Mesendoderm (in vitro differentiated cells): Measurements from ENCODE around the gene P2RY6.

Experiments
- DNase-seq: peaks from one replicate; pipeline ENCODE4 v3.0.0; 2013
- H2AK5ac ChIP-seq: 2 replicates; pipeline ENCODE4 v1.6.1; 2013; ENCODE audit warnings: low read length, inconsistent platforms
- H2BK120ac ChIP-seq: 2 replicates; pipeline ENCODE4 v1.6.1; 2013; ENCODE audit warnings: low read depth, mild to moderate bottlenecking, low read length, moderate library complexity, mixed read lengths
- H2BK15ac ChIP-seq: replicated peaks from 2 replicates; pipeline ENCODE4 v1.6.1; 2013; ENCODE audit warnings: low read depth, mild to moderate bottlenecking, moderate library complexity
- H2BK5ac ChIP-seq: 2 replicates; pipeline ENCODE4 v1.6.1; 2013; ENCODE audit warnings: low read length, inconsistent platforms
- H3K18ac ChIP-seq: 2 replicates; pipeline ENCODE4 v1.6.1; 2013; ENCODE audit warnings: mild to moderate bottlenecking, low read length, mixed read lengths
- H3K23ac ChIP-seq: one replicate; pipeline ENCODE4 v1.6.1; 2013; ENCODE audit warnings: low read length
- H3K27ac ChIP-seq: 2 replicates; pipeline ENCODE4 v1.5.1; 2013; ENCODE audit warnings: low read depth, mild to moderate bottlenecking, inconsistent platforms, low read length, moderate library complexity
- H3K27me3 ChIP-seq: 2 replicates; pipeline ENCODE4 v1.6.1; 2013; ENCODE audit warnings: low read length, control low read depth, mild to moderate bottlenecking, inconsistent platforms; ENCODE audit not compliant: insufficient read depth, poor library complexity
- H3K36me3 ChIP-seq: 2 replicates; pipeline ENCODE4 v1.6.1; 2013; ENCODE audit warnings: low read length, inconsistent platforms; ENCODE audit not compliant: control insufficient read depth, insufficient read depth
- H3K4ac ChIP-seq: one replicate; pipeline ENCODE4 v1.6.1; 2013; ENCODE audit warnings: low read depth, mild to moderate bottlenecking, low read length, moderate library complexity
- H3K4me1 ChIP-seq: 2 replicates; pipeline ENCODE4 v1.6.1; 2013; ENCODE audit warnings: low read depth, low read length, inconsistent platforms; ENCODE audit not compliant: control insufficient read depth
- H3K4me2 ChIP-seq: 2 replicates; pipeline ENCODE4 v1.6.1; 2013; ENCODE audit warnings: low read length
- H3K4me3 ChIP-seq: 2 replicates; pipeline ENCODE4 v1.5.1; 2013; ENCODE audit warnings: mild to moderate bottlenecking, low read length
- H3K56ac ChIP-seq: one replicate; pipeline ENCODE4 v1.6.1; 2013; ENCODE audit warnings: low read length
- H3K79me1 ChIP-seq: 2 replicates; pipeline ENCODE4 v1.6.1; 2013; ENCODE audit warnings: low read length, inconsistent platforms
- H3K79me2 ChIP-seq: 2 replicates; pipeline ENCODE4 v1.6.1; 2013; ENCODE audit warnings: mild to moderate bottlenecking, low read length; ENCODE audit not compliant: control insufficient read depth, insufficient read depth
- H3K9ac ChIP-seq: 2 replicates; pipeline ENCODE4 v1.6.1; 2013; ENCODE audit warnings: low read length, inconsistent platforms
- H4K5ac ChIP-seq: one replicate; pipeline ENCODE4 v1.6.1; 2013; ENCODE audit warnings: low read length
- H4K8ac ChIP-seq: one replicate; pipeline ENCODE4 v1.6.1; 2013; ENCODE audit warnings: low read depth, mild to moderate bottlenecking, control low read depth, low read length, moderate library complexity
- WGBS: extraction: QIAGEN DNeasy Blood & Tissue Kit; methylation state at CpG from one replicate; pipeline ENCODE4 v1.1.7; 2013; ENCODE audit warnings: low lambda C conversion rate, missing lambda C conversion rate; ENCODE audit not compliant: insufficient coverage; ENCODE audit errors: extremely low coverage; 5-methylcytosine and 5-hydroxymethylcytosine counted together

P2RY6 gene

GRCh38 chr11:73313652-73314051 lies 41.5 kb downstream of the P2RY6 start:
- Histone ChIP-seq H3K23ac (peak overlapping the region; percentile 68), H2BK5ac (no peak overlapping the region), H3K4me3 (no peak overlapping the region), H4K5ac (no peak overlapping the region), H3K56ac (peak overlapping the region; percentile 57), H3K4me1 (peaks cover 13% of the 10 kb centered on the region), H3K4ac (no peak overlapping the region), H2BK15ac (no peak overlapping the region), H3K36me3 (no peaks in the 10 kb centered on the region), H4K8ac (no peak overlapping the region), H3K4me2 (no peak overlapping the region), H3K79me2 (peaks cover 3% of the 10 kb centered on the region), H3K18ac (no peak overlapping the region), H2AK5ac (peak overlapping the region; percentile 24), H3K27me3 (no peaks in the 10 kb centered on the region), H3K9ac (no peak overlapping the region), H2BK120ac (no peak overlapping the region), H3K27ac (no peak overlapping the region), H3K79me1 (peaks cover 17% of the 10 kb centered on the region)
- WGBS, result no CpG with 5 or more reads among the region's 1 CpG
- no peak for DNase-seq

- Histone ChIP-seq H3K79me1 (peaks cover 17% of the 10 kb centered on the region), H3K27me3 (no peaks in the 10 kb centered on the region), H3K18ac (no peak overlapping the region), H2BK5ac (no peak overlapping the region), H4K8ac (no peak overlapping the region), H2BK15ac (no peak overlapping the region), H3K56ac (no peak overlapping the region), H2BK120ac (no peak overlapping the region), H3K23ac (no peak overlapping the region), H3K36me3 (no peaks in the 10 kb centered on the region), H3K4me2 (no peak overlapping the region), H3K4me3 (no peak overlapping the region), H4K5ac (no peak overlapping the region), H3K27ac (no peak overlapping the region), H2AK5ac (no peak overlapping the region), H3K79me2 (peaks cover 3% of the 10 kb centered on the region), H3K9ac (no peak overlapping the region), H3K4ac (no peak overlapping the region), H3K4me1 (peaks cover 13% of the 10 kb centered on the region)
- WGBS, result no CpG with 5 or more reads among the region's 11 CpGs
- DNase-seq, result peak; percentile 98
These were observed 42.2 kb downstream of the P2RY6 start for GRCh38 chr11:73314117-73314961.

- H3K4ac ChIP-seq, result no peak overlapping the region
- no peaks in the 10 kb centered on the region for H3K36me3 ChIP-seq
- peaks cover 3% of the 10 kb centered on the region for H3K79me2 ChIP-seq
- no peak overlapping the region for H3K18ac ChIP-seq
- WGBS, result no CpG with 5 or more reads among the region's 9 CpGs
- no peak overlapping the region for H3K9ac ChIP-seq
- no peak overlapping the region for H4K8ac ChIP-seq
- no peak for DNase-seq
- no peak overlapping the region for H2BK120ac ChIP-seq
- H3K23ac ChIP-seq, result no peak overlapping the region
- H4K5ac ChIP-seq, result no peak overlapping the region
- no peak overlapping the region for H2BK15ac ChIP-seq
- H3K56ac ChIP-seq, result peak overlapping the region; percentile 62
- H3K27ac ChIP-seq, result peak overlapping the region; percentile 6
- H3K27me3 ChIP-seq, result no peaks in the 10 kb centered on the region
- no peak overlapping the region for H3K4me3 ChIP-seq
- no peak overlapping the region for H3K4me2 ChIP-seq
- H2BK5ac ChIP-seq, result no peak overlapping the region
- peaks cover 15% of the 10 kb centered on the region for H3K79me1 ChIP-seq
- peaks cover 11% of the 10 kb centered on the region for H3K4me1 ChIP-seq
- no peak overlapping the region for H2AK5ac ChIP-seq
These were observed 43.3 kb downstream of the P2RY6 start for GRCh38 chr11:73315293-73316020.

- H2AK5ac ChIP-seq, result no peak overlapping the region
- H2BK5ac ChIP-seq, result no peak overlapping the region
- DNase-seq, result no peak
- H4K5ac ChIP-seq, result no peak overlapping the region
- H3K79me2 ChIP-seq, result peaks cover 3% of the 10 kb centered on the region
- no peak overlapping the region for H3K4ac ChIP-seq
- no peaks in the 10 kb centered on the region for H3K36me3 ChIP-seq
- peaks cover 17% of the 10 kb centered on the region for H3K79me1 ChIP-seq
- no peak overlapping the region for H3K56ac ChIP-seq
- no peak overlapping the region for H2BK15ac ChIP-seq
- H3K4me3 ChIP-seq, result no peak overlapping the region
- H3K27me3 ChIP-seq, result no peaks in the 10 kb centered on the region
- peaks cover 11% of the 10 kb centered on the region for H3K4me1 ChIP-seq
- H3K27ac ChIP-seq, result no peak overlapping the region
- H3K9ac ChIP-seq, result no peak overlapping the region
- no peak overlapping the region for H3K4me2 ChIP-seq
- no CpG with 5 or more reads among the region's 1 CpG for WGBS
- no peak overlapping the region for H3K23ac ChIP-seq
- H3K18ac ChIP-seq, result no peak overlapping the region
- no peak overlapping the region for H2BK120ac ChIP-seq
- no peak overlapping the region for H4K8ac ChIP-seq
These were observed 44.3 kb downstream of the P2RY6 start for GRCh38 chr11:73316422-73316821.

GRCh38 chr11:73317373-73317772 lies 45.2 kb downstream of the P2RY6 start:
- no peak overlapping the region for H2BK15ac ChIP-seq
- H3K9ac ChIP-seq, result no peak overlapping the region
- H3K27ac ChIP-seq, result no peak overlapping the region
- peaks cover 13% of the 10 kb centered on the region for H3K79me1 ChIP-seq
- no peak overlapping the region for H3K56ac ChIP-seq
- H3K4me2 ChIP-seq, result no peak overlapping the region
- no peak overlapping the region for H3K4me3 ChIP-seq
- H3K36me3 ChIP-seq, result no peaks in the 10 kb centered on the region
- WGBS, result no CpG with 5 or more reads among the region's 4 CpGs
- no peak overlapping the region for H3K4ac ChIP-seq
- no peak overlapping the region for H2AK5ac ChIP-seq
- no peaks in the 10 kb centered on the region for H3K27me3 ChIP-seq
- H2BK5ac ChIP-seq, result no peak overlapping the region
- no peak overlapping the region for H4K8ac ChIP-seq
- H3K23ac ChIP-seq, result no peak overlapping the region
- no peak overlapping the region for H3K18ac ChIP-seq
- peaks cover 2% of the 10 kb centered on the region for H3K79me2 ChIP-seq
- no peak overlapping the region for H4K5ac ChIP-seq
- DNase-seq, result no peak
- H2BK120ac ChIP-seq, result no peak overlapping the region
- peaks cover 15% of the 10 kb centered on the region for H3K4me1 ChIP-seq
